GM19025 (cell line): ENCODE results near the gene EPS8.
A peak's percentile ranks its signal among the peaks of the same experiment; 100 is the strongest.

Source experiments
- ATAC-seq: cut with Tn5 transposase; IDR thresholded peaks from one replicate; pipeline ENCODE4 v1.9.1; 2021; ENCODE audit warnings: mild to moderate bottlenecking, low read depth, moderate library complexity; ENCODE audit not compliant: unreplicated experiment

EPS8 gene

DNA sequence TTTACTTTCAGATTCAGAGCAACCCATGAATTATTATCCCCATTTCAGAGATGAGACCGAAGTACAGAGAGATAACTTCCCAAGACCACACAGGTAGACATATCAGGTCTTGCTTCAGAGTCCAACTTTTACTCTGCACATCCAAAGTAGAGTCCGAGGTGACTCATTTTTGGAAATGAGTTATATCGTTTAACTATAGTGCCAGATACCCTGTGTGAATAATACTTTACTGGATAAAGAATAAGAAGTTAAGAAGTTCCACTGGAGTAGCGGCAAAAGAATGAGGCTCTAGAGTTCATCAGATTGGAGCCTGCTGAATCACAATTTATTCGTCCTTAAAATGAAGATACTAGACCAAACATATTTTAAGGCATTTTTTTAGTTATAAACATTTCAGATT is 124.7 kb downstream of the EPS8 start:
- no peak for ATAC-seq

DNA sequence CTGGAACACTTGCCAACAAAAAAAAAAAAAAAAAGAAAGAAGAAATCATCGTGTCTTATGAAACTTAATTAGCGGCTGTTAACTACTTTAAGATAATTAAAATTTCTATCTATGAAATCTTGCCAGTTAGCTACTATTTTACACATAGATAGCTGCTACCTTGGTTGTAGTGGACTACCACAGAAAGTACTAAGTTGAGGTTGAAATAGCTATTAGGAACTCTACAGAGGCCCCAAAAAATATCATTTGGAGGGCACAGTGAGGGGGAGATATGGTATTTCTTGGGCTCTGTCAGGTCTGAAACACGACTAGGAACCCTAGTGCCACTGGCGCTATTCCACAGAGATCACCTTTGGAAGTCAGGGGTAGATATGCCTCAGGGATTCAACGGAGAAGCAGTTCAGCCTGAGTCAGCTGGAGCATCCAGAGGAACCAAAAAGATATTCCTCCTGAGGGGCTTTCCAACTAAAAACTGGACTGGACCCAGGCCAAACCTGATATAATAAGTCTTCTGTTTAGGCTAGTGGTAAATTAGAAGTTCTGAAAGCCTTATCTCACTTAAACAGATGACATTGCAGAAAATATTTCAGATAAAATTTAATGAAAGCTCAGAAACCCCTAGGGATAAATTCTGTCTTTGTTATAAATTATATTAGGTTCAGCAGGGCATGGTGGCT is 126.1 kb downstream of the EPS8 start:
- ATAC-seq, result no peak

DNA sequence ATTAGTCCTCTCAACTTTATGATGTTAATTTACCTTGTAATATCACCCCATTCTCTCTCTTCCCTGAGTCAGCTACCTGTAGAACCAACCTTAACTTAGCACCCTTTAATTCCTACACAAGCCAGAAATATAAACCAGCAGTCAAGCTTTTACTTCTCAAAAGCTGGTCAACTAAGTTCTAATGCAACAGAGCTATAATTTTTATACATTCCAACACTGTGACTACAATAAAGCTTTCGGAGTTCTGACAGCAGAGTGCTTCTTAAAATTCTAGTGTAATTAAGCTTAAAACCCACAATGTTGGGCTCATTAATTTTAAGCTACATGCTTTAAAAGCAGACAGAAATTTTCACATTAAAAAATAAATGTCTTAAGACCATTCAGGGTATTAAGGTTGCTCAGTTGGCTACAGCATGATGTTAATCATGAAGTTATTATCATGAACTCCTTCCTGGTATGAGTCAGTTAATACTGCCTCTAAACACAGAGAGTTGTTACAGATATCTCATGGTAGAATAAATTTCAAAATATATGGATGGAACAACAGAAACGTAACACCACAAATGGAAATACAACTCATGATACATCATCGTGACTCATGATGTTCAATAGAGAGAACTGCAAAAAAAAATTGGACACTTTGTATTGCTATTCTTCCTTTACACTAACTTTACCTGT is 126.7 kb downstream of the EPS8 start:
- ATAC-seq, result no peak

GRCh38 chr12:15651371-15651770 is 137.8 kb downstream of the EPS8 start:
- no peak for ATAC-seq

- ATAC-seq, result no peak
These were observed 138.6 kb downstream of the EPS8 start for GRCh38 chr12:15650399-15651128.

DNA sequence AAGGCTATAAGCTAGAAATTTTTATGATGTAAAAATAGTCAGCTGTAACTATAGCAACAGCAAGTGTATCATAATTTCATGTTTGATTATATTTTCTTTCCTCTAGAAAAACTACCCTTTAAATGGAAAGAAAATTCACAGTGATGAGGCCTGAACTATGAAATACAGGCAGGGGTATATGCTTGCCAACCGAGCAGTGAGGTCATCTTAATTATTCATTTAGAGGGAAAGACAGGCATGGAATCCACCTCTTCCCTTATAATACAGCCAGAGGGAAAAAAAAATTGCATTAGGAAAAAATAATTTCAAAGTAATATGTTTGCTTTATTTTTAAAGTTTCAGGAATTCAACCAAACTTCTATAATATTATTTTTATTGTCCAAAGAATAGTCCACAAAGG is 139.8 kb downstream of the EPS8 start:
- no peak for ATAC-seq

GRCh38 chr12:15648558-15648957 is 140.6 kb downstream of the EPS8 start:
- ATAC-seq, result no peak

DNA sequence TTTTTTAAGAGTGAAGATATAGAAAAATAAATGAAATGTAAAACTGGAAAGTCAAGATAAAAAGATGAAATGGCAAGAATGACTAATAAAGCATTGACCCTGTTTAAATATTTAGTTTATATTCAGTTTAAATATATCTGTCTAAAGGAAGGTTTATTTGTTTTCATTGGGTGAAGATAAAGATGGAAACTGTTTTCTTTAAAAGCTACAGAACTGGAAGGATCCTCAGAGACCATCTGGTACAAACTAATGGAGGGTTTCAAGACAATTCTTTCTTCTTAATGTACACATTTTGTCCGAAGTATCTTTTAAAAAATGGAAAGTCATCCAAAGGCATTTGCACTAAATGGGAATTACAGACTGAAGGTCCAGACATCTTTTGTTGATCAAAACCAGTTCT is 142.6 kb downstream of the EPS8 start:
- no peak for ATAC-seq

GRCh38 chr12:15644700-15645099 is 144.5 kb downstream of the EPS8 start:
- no peak for ATAC-seq

DNA sequence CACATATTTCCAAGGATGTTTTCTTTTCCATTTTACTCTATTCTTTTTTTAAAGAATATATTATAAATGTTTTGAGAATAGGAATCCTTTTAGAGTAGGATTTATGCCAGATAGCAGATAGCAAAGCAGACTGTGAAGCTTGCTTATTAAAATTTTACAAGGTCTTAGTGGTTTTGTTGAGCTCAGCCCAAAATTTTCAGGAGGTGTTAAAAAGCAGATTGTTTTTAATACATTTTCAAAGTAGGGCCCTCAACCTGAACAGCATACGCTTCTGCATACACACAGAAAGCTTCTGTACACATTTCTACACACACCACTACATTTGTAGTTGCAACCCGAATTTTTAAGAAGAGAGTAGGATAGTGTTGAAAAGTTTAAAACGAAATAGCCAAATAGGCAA is 151.0 kb downstream of the EPS8 start:
- no peak for ATAC-seq

GRCh38 chr12:15636060-15636890 is 152.9 kb downstream of the EPS8 start:
- no peak for ATAC-seq

- ATAC-seq, result no peak
These were observed 155.0 kb downstream of the EPS8 start for GRCh38 chr12:15634010-15634683.

DNA sequence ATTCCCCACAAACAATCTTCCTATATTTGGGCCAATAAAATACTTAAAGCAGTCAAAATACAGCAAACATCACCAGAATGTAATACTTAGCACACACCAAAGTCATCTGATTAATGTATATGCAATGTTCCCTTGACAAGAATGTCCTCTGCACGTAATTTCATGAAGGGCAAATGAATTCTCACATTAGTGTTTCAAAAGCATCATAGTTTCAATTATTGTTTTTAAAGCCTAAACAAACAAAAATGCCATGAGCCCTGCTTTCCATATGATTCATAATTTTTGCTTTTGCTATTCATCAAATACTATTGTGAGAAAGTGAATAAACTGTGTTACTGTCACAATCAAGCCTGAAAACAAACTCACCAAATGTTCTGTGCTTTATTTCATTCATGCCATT is 156.0 kb downstream of the EPS8 start:
- ATAC-seq, result no peak

DNA sequence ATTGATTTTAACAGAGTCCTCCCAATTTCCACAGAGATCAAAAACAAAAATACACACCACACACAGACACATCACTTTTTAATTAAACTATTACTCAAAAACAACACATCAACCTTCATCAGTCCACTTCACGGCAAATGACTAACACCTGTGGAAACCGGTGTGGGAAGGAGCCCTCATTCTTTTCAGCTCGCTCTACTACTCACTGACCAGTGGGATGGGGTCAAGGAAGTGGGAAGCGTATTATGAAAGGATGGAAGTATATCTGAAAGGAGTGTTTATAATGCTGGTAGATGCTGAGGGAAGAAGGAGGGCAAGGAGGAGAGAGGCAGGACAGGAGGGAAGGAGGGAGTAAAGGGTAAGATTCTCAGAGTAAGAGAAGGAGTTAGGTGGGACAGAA is 156.5 kb downstream of the EPS8 start:
- ATAC-seq, result no peak

- ATAC-seq, result no peak
These were observed 158.0 kb downstream of the EPS8 start for GRCh38 chr12:15631007-15631715.

DNA sequence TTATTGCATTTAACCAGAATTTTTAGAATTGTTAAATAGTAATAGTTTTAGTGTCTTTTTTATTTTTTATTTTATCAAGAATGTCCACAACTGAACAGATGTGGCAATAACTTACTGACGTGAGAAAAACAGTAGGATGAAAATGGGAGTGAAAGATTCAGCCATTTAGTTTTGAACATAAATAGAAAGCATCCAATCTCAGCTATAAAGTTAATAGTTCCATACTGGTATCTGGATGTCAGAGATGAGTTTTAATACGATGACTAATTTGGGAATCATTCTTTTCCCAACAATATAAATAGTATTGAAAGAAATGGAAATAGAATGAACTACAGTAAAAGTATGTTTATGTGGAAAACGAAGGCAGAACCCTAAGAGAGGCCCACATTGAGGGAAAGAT is 159.4 kb downstream of the EPS8 start:
- no peak for ATAC-seq

DNA sequence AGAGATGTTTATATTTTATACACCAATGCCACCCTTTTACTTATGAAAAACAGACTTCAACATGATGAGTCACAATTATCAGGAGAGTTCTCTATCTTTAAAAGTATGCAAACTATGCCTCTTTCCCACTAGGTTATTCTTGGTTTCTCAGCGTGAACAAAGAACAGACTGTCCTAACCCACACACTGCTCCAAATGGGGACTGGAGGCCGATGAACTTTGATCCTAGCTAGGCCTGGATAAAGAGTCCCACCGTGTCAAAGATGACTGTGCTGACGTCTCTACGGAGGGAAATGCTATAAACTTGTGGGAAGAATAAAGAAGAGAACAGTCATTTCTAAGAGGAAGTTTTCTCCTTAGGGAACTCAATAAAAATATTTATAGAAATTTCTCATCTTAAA is 160.1 kb downstream of the EPS8 start:
- ATAC-seq, result peak; percentile 80

DNA sequence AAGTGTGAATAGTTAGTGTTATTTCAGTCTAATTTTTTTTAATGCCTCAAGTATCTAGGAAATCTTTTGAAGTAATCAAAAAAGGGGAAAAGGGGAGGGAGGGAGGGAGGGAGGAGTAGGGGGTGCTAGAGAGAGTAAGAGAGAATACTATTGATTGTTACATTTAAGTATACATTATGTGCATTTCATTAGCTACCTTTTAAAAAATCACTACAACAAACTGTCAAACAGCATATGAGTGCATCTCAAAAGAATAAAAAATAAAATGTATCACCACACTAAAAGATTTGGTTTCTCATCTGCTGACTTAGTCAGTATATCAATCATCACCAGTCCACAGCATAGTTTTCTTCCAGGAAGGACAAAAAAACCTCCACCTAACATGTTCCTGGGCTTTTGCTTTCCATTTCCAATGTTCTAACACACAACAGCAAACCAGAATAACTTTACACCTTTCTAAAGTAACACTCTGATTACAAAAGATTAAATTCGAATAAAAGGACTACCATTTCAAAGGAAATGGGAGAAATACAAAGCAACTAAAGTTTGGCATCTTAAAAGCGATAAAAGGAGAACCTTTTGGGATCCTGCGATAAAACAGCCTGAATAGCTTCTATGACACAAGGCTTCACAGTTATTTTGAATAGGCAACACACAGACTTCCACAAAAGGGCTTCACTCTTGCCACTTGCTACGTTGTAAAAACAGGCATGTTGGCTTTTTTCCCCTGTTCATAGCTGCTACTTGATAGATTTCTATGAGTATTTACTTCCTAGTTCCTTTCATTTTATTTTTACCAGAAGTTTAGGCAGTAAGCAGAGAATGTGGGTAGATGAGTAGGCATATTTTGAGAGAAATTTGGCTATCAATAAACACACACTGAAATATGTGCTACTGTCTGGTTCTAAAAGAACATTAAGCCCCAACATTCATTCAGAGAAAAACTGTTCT is 160.9 kb downstream of the EPS8 start:
- ATAC-seq, result no peak

GRCh38 chr12:15625075-15625474 is 164.1 kb downstream of the EPS8 start:
- ATAC-seq, result no peak
